H9 (cell line): ENCODE results near the gene PLA2G12B. TPM values are rescaled to one million over a fixed set of nuclear protein-coding genes. Genes with fewer than 3 reads are reported as not detected.

Experiments
- DNase-seq: peaks from one replicate; pipeline ENCODE4 v3.0.0-alpha.2; 2017
- H2AFZ ChIP-seq: one replicate; pipeline ENCODE4 v1.6.1; 2013; ENCODE audit warnings: mild to moderate bottlenecking, low read length, control low read depth, moderate library complexity
- H2AK5ac ChIP-seq: 2 replicates; pipeline ENCODE4 v1.6.1; 2013; ENCODE audit warnings: low read length, control low read depth, mixed read lengths; ENCODE audit not compliant: insufficient read length
- H2BK120ac ChIP-seq: one replicate; pipeline ENCODE4 v1.6.1; 2013; ENCODE audit warnings: low read depth, mild to moderate bottlenecking, low read length, control low read depth, inconsistent platforms; ENCODE audit not compliant: poor library complexity, severe bottlenecking
- H2BK12ac ChIP-seq: 2 replicates; pipeline ENCODE4 v1.6.1; 2013; ENCODE audit warnings: low read length, control low read depth, mixed read lengths, low read depth; ENCODE audit not compliant: insufficient read length
- H2BK15ac ChIP-seq: 2 replicates; pipeline ENCODE4 v1.6.1; 2013; ENCODE audit warnings: low read depth, low read length, control low read depth
- H2BK20ac ChIP-seq: one replicate; pipeline ENCODE4 v1.6.1; 2013; ENCODE audit warnings: low read depth, mild to moderate bottlenecking, low read length, control low read depth, inconsistent platforms; ENCODE audit not compliant: poor library complexity, severe bottlenecking
- H2BK5ac ChIP-seq: 2 replicates; pipeline ENCODE4 v1.6.1; 2013; ENCODE audit warnings: low read length, control low read depth, mixed read lengths; ENCODE audit not compliant: insufficient read length
- H3K14ac ChIP-seq: 2 replicates; pipeline ENCODE4 v1.6.1; 2013; ENCODE audit warnings: low read length, control low read depth; ENCODE audit not compliant: insufficient read depth
- H3K18ac ChIP-seq: 2 replicates; pipeline ENCODE4 v1.6.1; 2013; ENCODE audit warnings: low read depth, mild to moderate bottlenecking, mixed read lengths, low read length, control low read depth; ENCODE audit not compliant: insufficient read length
- H3K23ac ChIP-seq: 2 replicates; pipeline ENCODE4 v1.6.1; 2013; ENCODE audit warnings: low read length, control low read depth, mixed read lengths, low read depth; ENCODE audit not compliant: insufficient read length
- H3K23me2 ChIP-seq: 2 replicates; pipeline ENCODE4 v1.6.1; 2013; ENCODE audit warnings: low read depth, mild to moderate bottlenecking, mixed read lengths, low read length, control low read depth; ENCODE audit not compliant: insufficient read length, poor library complexity, severe bottlenecking
- H3K27ac ChIP-seq: 2 replicates; pipeline ENCODE4 v1.5.1; 2013; ENCODE audit warnings: low read length, control low read depth, mixed read lengths, low read depth; ENCODE audit not compliant: insufficient read length
- H3K27me3 ChIP-seq: 2 replicates; pipeline ENCODE4 v1.6.1; 2013; ENCODE audit warnings: low read length, control low read depth, inconsistent platforms; ENCODE audit not compliant: insufficient read depth
- H3K4ac ChIP-seq: 2 replicates; pipeline ENCODE4 v1.6.1; 2013; ENCODE audit warnings: low read depth, mild to moderate bottlenecking, control low read depth, inconsistent platforms, low read length, moderate library complexity
- H3K4me1 ChIP-seq: 2 replicates; pipeline ENCODE4 v1.6.1; 2013; ENCODE audit warnings: low read length, control low read depth, inconsistent platforms; ENCODE audit not compliant: insufficient read depth
- H3K4me2 ChIP-seq: 2 replicates; pipeline ENCODE4 v1.6.1; 2013; ENCODE audit warnings: low read length, control low read depth, mixed read lengths; ENCODE audit not compliant: insufficient read length, insufficient read depth
- H3K56ac ChIP-seq: 2 replicates; pipeline ENCODE4 v1.6.1; 2013; ENCODE audit warnings: low read depth, mild to moderate bottlenecking, mixed read lengths, low read length, control low read depth; ENCODE audit not compliant: insufficient read length
- H3K79me1 ChIP-seq: 2 replicates; pipeline ENCODE4 v1.6.1; 2013; ENCODE audit warnings: low read depth, mild to moderate bottlenecking, moderate library complexity, low read length, control low read depth, inconsistent platforms; ENCODE audit not compliant: insufficient read depth, poor library complexity, severe bottlenecking
- H3K79me2 ChIP-seq: 2 replicates; pipeline ENCODE4 v1.6.1; 2013; ENCODE audit warnings: low read length, control low read depth, inconsistent platforms; ENCODE audit not compliant: insufficient read depth
- H3K9ac ChIP-seq: 2 replicates; pipeline ENCODE4 v1.6.1; 2013; ENCODE audit warnings: low read length, control low read depth, mixed read lengths; ENCODE audit not compliant: insufficient read length; ENCODE audit errors: extremely low read depth
- H3K9me3 ChIP-seq: one replicate; pipeline ENCODE4 v1.6.1; 2013; ENCODE audit warnings: low read depth, low read length, inconsistent platforms; ENCODE audit not compliant: control insufficient read depth
- H3T11ph ChIP-seq: one replicate; pipeline ENCODE4 v1.6.1; 2013; ENCODE audit warnings: mild to moderate bottlenecking, low read length, control low read depth, inconsistent platforms
- H4K20me1 ChIP-seq: one replicate; pipeline ENCODE4 v1.6.1; 2013; ENCODE audit not compliant: control insufficient read depth, insufficient read length, insufficient read depth
- H4K5ac ChIP-seq: 2 replicates; pipeline ENCODE4 v1.6.1; 2013; ENCODE audit warnings: low read depth, mild to moderate bottlenecking, mixed read lengths, low read length, control low read depth; ENCODE audit not compliant: insufficient read length
- H4K8ac ChIP-seq: replicated peaks from 2 replicates; pipeline ENCODE4 v1.6.1; 2013; ENCODE audit warnings: low read length, control low read depth, mixed read lengths, low read depth; ENCODE audit not compliant: insufficient read length
- H4K91ac ChIP-seq: 2 replicates; pipeline ENCODE4 v1.6.1; 2013; ENCODE audit warnings: low read depth, mild to moderate bottlenecking, moderate library complexity, mixed read lengths, low read length, control low read depth; ENCODE audit not compliant: insufficient read length
- H3K27ac Mint-ChIP-seq, 3 experiments: 2 replicates in 2 of 3; 3 replicates in 1 of 3; pipeline ENCODE4 v1.8.0; 2020 to 2021; ENCODE audit warnings: mixed read lengths in 3 of 3, mild to moderate bottlenecking in 1 of 3, moderate library complexity in 1 of 3
- H3K27me3 Mint-ChIP-seq: 2 replicates; pipeline ENCODE4 v1.8.0; 2021; ENCODE audit warnings: low read depth, mild to moderate bottlenecking, moderate library complexity, mixed read lengths
- H3K36me3 Mint-ChIP-seq, 3 experiments: 2 replicates in 2 of 3; 3 replicates in 1 of 3; pipeline ENCODE4 v1.8.0; 2020 to 2021; ENCODE audit warnings: low read depth in 3 of 3, mixed read lengths in 3 of 3; ENCODE audit not compliant: insufficient read depth in 1 of 3
- H3K4me1 Mint-ChIP-seq, 2 experiments: 2 replicates each; pipeline ENCODE4 v1.8.0; 2020; ENCODE audit warnings: mixed read lengths in 2 of 2
- H3K4me3 Mint-ChIP-seq, 2 experiments: 2 replicates in 1 of 2; 3 replicates in 1 of 2; pipeline ENCODE4 v1.8.0; 2020 to 2021; ENCODE audit warnings: mild to moderate bottlenecking in 2 of 2, mixed read lengths in 2 of 2, moderate library complexity in 1 of 2
- H3K9me3 Mint-ChIP-seq, 2 experiments: 2 replicates in 1 of 2; 3 replicates in 1 of 2; pipeline ENCODE4 v1.8.0; 2020; ENCODE audit warnings: mild to moderate bottlenecking in 2 of 2, mixed read lengths in 2 of 2, moderate library complexity in 1 of 2
- WGBS: extraction: QIAGEN DNeasy Blood & Tissue Kit; methylation state at CpG from one replicate; pipeline ENCODE4 v1.1.7; 2013; ENCODE audit warnings: missing lambda C conversion rate, low lambda C conversion rate, mixed read lengths; ENCODE audit not compliant: insufficient read length; ENCODE audit errors: extremely low coverage; 5-methylcytosine and 5-hydroxymethylcytosine counted together
- total RNA-seq: library from RNA; stranded (reverse); gene quantifications from 2 replicates; pipeline ENCODE4 v1.2.1, GENCODE V29; 2021
- TF ChIP-seq, protein P1 (sequence below): fragments of 200-600 bp; sonication (generic); conservative IDR thresholded peaks from 3 replicates; pipeline ENCODE4 v1.8.0; 2021; ENCODE audit warnings: antibody characterized with exemption, mild to moderate bottlenecking

Gene PLA2G12B
- total RNA-seq, 1 experiment from 2014 or later = not detected

DNA sequence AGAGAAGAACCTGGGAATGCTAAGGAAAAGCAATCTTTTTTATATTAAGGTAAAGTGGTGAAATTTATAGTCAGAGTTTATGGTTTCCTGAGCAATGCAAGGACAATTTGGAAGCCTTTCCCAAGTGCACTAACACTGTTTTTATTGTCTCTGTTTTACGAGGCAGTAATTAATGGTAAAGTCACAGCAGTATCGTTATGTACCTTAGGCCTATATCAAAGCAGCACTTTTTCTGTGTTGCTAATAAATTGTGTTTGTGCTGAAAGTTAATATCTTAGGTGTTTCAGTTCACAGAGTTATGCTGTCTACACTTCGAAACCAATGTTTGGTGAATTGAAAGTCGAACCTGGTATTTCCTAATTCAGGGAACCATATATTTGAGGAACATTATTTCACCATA is 41.9 kb downstream of the PLA2G12B start:
- no peak overlapping the region for H3K23ac ChIP-seq
- no CpG with 5 or more reads among the region's 4 CpGs for WGBS
- no peak overlapping the region for H3K4ac ChIP-seq
- peaks cover 9% of the 10 kb centered on the region; the same call in 1 of the 2 replicates for H3K4me1 ChIP-seq
- no peak overlapping the region for H3K4me2 ChIP-seq
- H3T11ph ChIP-seq = no peak overlapping the region
- H4K91ac ChIP-seq = no peak overlapping the region
- TF ChIP-seq, protein P1, sequence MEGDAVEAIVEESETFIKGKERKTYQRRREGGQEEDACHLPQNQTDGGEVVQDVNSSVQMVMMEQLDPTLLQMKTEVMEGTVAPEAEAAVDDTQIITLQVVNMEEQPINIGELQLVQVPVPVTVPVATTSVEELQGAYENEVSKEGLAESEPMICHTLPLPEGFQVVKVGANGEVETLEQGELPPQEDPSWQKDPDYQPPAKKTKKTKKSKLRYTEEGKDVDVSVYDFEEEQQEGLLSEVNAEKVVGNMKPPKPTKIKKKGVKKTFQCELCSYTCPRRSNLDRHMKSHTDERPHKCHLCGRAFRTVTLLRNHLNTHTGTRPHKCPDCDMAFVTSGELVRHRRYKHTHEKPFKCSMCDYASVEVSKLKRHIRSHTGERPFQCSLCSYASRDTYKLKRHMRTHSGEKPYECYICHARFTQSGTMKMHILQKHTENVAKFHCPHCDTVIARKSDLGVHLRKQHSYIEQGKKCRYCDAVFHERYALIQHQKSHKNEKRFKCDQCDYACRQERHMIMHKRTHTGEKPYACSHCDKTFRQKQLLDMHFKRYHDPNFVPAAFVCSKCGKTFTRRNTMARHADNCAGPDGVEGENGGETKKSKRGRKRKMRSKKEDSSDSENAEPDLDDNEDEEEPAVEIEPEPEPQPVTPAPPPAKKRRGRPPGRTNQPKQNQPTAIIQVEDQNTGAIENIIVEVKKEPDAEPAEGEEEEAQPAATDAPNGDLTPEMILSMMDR = no peak
- no peak overlapping the region for H3K56ac ChIP-seq
- Mint-ChIP-seq H3K9me3 (no peaks in the 10 kb centered on the region), H3K27me3 (no peaks in the 10 kb centered on the region), H3K36me3 (no peaks in the 10 kb centered on the region), H3K4me1 (peaks cover 8 to 10% of the 10 kb centered on the region in 2 experiments), H3K27ac (no peak overlapping the region), H3K4me3 (no peak overlapping the region)
- H3K9ac ChIP-seq = no peak overlapping the region
- no peaks in the 10 kb centered on the region for H3K27me3 ChIP-seq
- no peaks in the 10 kb centered on the region for H4K20me1 ChIP-seq
- no peak overlapping the region for H2BK12ac ChIP-seq
- H4K8ac ChIP-seq = no peak overlapping the region
- H3K14ac ChIP-seq = no peak overlapping the region
- H4K5ac ChIP-seq = no peak overlapping the region
- H3K79me2 ChIP-seq = no peaks in the 10 kb centered on the region; the same call in 1 of the 2 replicates
- H3K27ac ChIP-seq = no peak overlapping the region
- no peaks in the 10 kb centered on the region for H3K79me1 ChIP-seq
- DNase-seq = no peak
- H2AK5ac ChIP-seq = no peak overlapping the region
- no peak overlapping the region for H2BK20ac ChIP-seq
- no peaks in the 10 kb centered on the region for H3K9me3 ChIP-seq
- H2BK5ac ChIP-seq = no peak overlapping the region
- no peaks in the 10 kb centered on the region for H3K23me2 ChIP-seq
- H2AFZ ChIP-seq = no peak overlapping the region
- H3K18ac ChIP-seq = no peak overlapping the region
- no peak overlapping the region for H2BK120ac ChIP-seq
- no peak overlapping the region for H2BK15ac ChIP-seq
